Breast epithelium (tissue), 4 donors: ENCODE results near the gene C1QTNF8. TPM values are rescaled to one million over a fixed set of nuclear protein-coding genes. Genes with fewer than 3 reads are reported as not detected.

Source experiments
- DNase-seq, 2 donors: peaks; one replicate each; pipeline ENCODE4 v3.0.0-alpha.2; 2019; ENCODE audit warnings: low spot score in 2 of 2
- H3K27ac ChIP-seq, 2 donors: fragments of 200-600 bp; sonication (generic) in 1 of 2; one replicate each; pipeline ENCODE4 v1.5.1; 2016 to 2019; ENCODE audit warnings: mild to moderate bottlenecking in 1 of 2
- H3K27me3 ChIP-seq, 2 donors: fragments of 200-600 bp; sonication (generic) in 1 of 2; one replicate each; pipeline versions ENCODE4 v1.5.1 to v1.6.0; 2017 to 2019; ENCODE audit warnings: control low read depth in 1 of 2, mild to moderate bottlenecking in 1 of 2
- H3K36me3 ChIP-seq: fragments of 200-600 bp; one replicate; pipeline ENCODE4 v1.5.1; 2019
- H3K4me1 ChIP-seq, 2 donors: fragments of 200-600 bp; sonication (generic); one replicate each; pipeline ENCODE4 v1.5.1; 2016 to 2019; ENCODE audit warnings: control low read depth in 1 of 2
- H3K4me3 ChIP-seq, 3 donors: fragments of 200-600 bp; sonication (generic); 1 replicate in 2 of 3; 2 replicates in 1 of 3; pipeline ENCODE4 v1.5.1; 2016 to 2019; ENCODE audit warnings: mild to moderate bottlenecking in 3 of 3, moderate library complexity in 2 of 3
- H3K9me3 ChIP-seq, 2 donors: fragments of 200-600 bp; sonication (generic) in 1 of 2; one replicate each; pipeline ENCODE4 v1.5.1; 2016 to 2019; ENCODE audit warnings: control low read depth in 1 of 2
- CTCF ChIP-seq, 3 donors: fragments of 450-650 bp; IDR thresholded peaks; one replicate each; pipeline ENCODE4 v1.5.1; 2016 to 2017; ENCODE audit warnings: antibody characterized with exemption in 3 of 3, mild to moderate bottlenecking in 3 of 3, moderate library complexity in 3 of 3
- POLR2A ChIP-seq: fragments of 450-650 bp; IDR thresholded peaks from one replicate; pipeline ENCODE4 v1.6.1; 2016; ENCODE audit warnings: antibody characterized with exemption, mild to moderate bottlenecking, moderate library complexity
- POLR2AphosphoS5 ChIP-seq, 3 donors: sonication (generic); formaldehyde crosslinking; IDR thresholded peaks; one replicate each; pipeline ENCODE4 v1.6.1; 2017; ENCODE audit warnings: antibody characterized with exemption in 3 of 3
- intact Hi-C: fragments of 100-400 bp; cut with DNase I; formaldehyde crosslinking; loops from one replicate; pipeline ENCODE4 v1.15.1; 2023; ENCODE audit warnings: low total_unique reads
- total RNA-seq, 3 donors: library from RNA; depleted of rRNA; stranded (reverse); fragments of >200 nt; gene quantifications; one replicate each; pipeline ENCODE4 v1.1.0, GENCODE V29; 2016

Gene C1QTNF8
- total RNA-seq, 3 donors from 2014 or later: not detected

- Histone ChIP-seq H3K4me1 (no peaks in the 10 kb centered on the region), H3K4me3 (no peak overlapping the region), H3K27me3 (peaks cover 7 to 58% of the 10 kb centered on the region in 2 donors), H3K36me3 (no peaks in the 10 kb centered on the region), H3K9me3 (peaks cover 9 to 28% of the 10 kb centered on the region in 2 donors), H3K27ac (no peak overlapping the region)
- no peak for DNase-seq
- intact Hi-C loops: no loop called here
- TF ChIP-seq POLR2A: no peak
- TF ChIP-seq CTCF (IDR thresholded peaks at IDR 0.05): no peak
- TF ChIP-seq POLR2AphosphoS5 (IDR thresholded peaks at IDR 0.05): no peak
Observed at GRCh38 chr16:1053700-1054368, 42.2 kb downstream of the C1QTNF8 start.

- H3K27ac ChIP-seq: no peak overlapping the region
- intact Hi-C loops: no loop called here
- peaks cover 7 to 61% of the 10 kb centered on the region in 2 donors for H3K27me3 ChIP-seq
- H3K4me3 ChIP-seq: no peak overlapping the region
- H3K36me3 ChIP-seq: no peaks in the 10 kb centered on the region
- TF ChIP-seq CTCF (IDR thresholded peaks at IDR 0.05) (no peak), POLR2AphosphoS5 (IDR thresholded peaks at IDR 0.05) (no peak), POLR2A (no peak)
- no peak for DNase-seq
- H3K9me3 ChIP-seq: peaks cover 9 to 26% of the 10 kb centered on the region in 2 donors
- H3K4me1 ChIP-seq: no peaks in the 10 kb centered on the region
Observed at GRCh38 chr16:1053121-1053521, 42.9 kb downstream of the C1QTNF8 start.

- peaks cover 4 to 61% of the 10 kb centered on the region in 2 donors for H3K27me3 ChIP-seq
- H3K27ac ChIP-seq: no peak overlapping the region
Observed at GRCh38 chr16:1052721-1053120, 43.3 kb downstream of the C1QTNF8 start.

GRCh38 chr16:1051446-1051845 is 44.6 kb downstream of the C1QTNF8 start:
- intact Hi-C loops: no loop called here
- Histone ChIP-seq H3K36me3 (no peaks in the 10 kb centered on the region), H3K4me1 (no peaks in the 10 kb centered on the region), H3K9me3 (peaks cover under 1 to 10% of the 10 kb centered on the region in 2 donors), H3K27ac (no peak overlapping the region), H3K4me3 (no peak overlapping the region), H3K27me3 (peaks cover 3 to 63% of the 10 kb centered on the region in 2 donors)
- TF ChIP-seq POLR2AphosphoS5 (IDR thresholded peaks at IDR 0.05) (no peak), POLR2A (no peak), CTCF (IDR thresholded peaks at IDR 0.05) (no peak)
- DNase-seq: no peak

More at GRCh38 chr16:1052721-1053120, 43.3 kb downstream of the C1QTNF8 start:
- Histone ChIP-seq H3K4me3 (no peak overlapping the region), H3K36me3 (no peaks in the 10 kb centered on the region), H3K9me3 (peaks cover 9 to 23% of the 10 kb centered on the region in 2 donors), H3K4me1 (no peaks in the 10 kb centered on the region)
- TF ChIP-seq CTCF (IDR thresholded peaks at IDR 0.05) (no peak), POLR2AphosphoS5 (IDR thresholded peaks at IDR 0.05) (no peak), POLR2A (no peak)
- DNase-seq: no peak
- intact Hi-C loops: no loop called here

- H3K27me3 ChIP-seq: peaks cover 8 to 68% of the 10 kb centered on the region in 2 donors
- intact Hi-C loops: no loop called here
Observed at GRCh38 chr16:1050921-1051320, 45.1 kb downstream of the C1QTNF8 start.

More at GRCh38 chr16:1050921-1051320, 45.1 kb downstream of the C1QTNF8 start:
- Histone ChIP-seq H3K36me3 (no peaks in the 10 kb centered on the region), H3K27ac (no peak overlapping the region), H3K9me3 (peaks cover 0 to 5% of the 10 kb centered on the region in 2 donors), H3K4me1 (no peaks in the 10 kb centered on the region), H3K4me3 (no peak overlapping the region)
- no peak for TF ChIP-seq POLR2AphosphoS5 (IDR thresholded peaks at IDR 0.05)
- no peak for TF ChIP-seq CTCF (IDR thresholded peaks at IDR 0.05)
- no peak for TF ChIP-seq POLR2A
- no peak for DNase-seq
